GM19035 (cell line): ENCODE data around the gene ZBTB7A.

ENCODE experiments used
- ATAC-seq: cut with Tn5 transposase; IDR thresholded peaks from one replicate; pipeline ENCODE4 v1.9.1; 2021; ENCODE audit not compliant: unreplicated experiment

ZBTB7A gene

DNA sequence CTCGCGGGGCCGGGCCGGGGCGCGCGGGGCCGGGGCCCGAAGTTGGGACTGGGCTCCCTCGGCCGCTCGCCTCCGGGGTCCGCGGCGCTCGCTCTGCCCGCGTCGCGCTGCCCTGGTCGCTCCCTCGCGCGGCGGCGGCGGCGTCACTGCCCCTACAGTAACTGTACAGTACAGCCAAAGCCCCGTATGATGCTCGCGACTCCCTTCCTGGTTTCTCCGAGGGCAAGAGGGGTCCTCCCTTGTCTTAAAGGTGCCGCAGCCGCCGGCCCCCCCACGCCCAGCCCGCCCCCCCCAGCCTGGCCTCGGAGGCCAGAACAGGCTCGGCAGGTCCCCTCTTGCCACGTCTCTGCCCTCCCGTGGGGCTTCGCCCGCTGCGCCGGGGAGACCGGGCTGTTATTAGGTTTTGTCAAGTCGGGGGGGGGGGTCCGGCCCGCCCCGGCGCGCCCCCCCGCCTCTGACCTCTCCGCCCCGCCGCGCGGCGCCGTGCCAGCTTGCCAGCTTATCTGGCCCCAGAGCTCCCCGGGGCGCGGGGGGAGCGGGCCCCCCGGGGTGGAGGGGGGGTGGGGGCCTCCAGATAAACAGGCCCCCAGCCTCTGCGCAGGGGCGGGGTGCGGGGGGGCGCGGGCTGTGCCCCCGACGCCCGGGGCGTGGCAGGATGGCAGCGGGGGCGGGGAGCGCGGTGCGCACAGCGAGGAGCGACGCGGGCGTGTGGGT lies at the start of gene ZBTB7A:
TSS of gene ZBTB7A (minus strand) at position 218 of the 714 bp plus-strand sequence. CDS start 11,667 bp downstream, outside the sequence.
- ATAC-seq, result no peak

DNA sequence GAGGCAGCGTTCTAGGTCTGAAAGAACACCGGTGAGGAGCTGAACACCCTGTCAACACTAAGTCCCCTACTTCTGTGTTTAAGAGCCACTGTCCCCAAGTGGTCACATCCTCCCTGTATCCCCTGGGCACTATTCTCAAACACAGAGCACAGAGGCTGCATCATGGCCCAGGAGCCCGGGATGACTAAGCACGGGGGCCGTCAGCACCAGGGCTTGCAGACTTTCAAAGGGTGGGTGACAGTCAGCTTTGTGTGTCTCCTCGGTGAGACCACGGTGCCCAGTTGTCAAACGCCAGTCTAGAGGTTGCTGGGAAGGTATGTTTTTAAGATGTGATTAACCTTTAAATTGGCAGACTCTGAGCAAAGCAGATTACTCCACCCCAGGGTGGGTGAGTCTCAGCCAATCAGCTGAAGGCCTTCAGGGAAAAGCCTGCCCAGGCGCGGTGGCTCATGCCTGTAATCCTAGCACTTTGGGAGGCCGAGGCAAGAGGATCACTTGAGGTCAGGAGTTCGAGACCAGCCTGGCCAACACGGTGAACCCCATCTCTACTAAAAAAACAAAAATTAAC lies 49.2 kb upstream of the ZBTB7A start:
- ATAC-seq, result no peak

DNA sequence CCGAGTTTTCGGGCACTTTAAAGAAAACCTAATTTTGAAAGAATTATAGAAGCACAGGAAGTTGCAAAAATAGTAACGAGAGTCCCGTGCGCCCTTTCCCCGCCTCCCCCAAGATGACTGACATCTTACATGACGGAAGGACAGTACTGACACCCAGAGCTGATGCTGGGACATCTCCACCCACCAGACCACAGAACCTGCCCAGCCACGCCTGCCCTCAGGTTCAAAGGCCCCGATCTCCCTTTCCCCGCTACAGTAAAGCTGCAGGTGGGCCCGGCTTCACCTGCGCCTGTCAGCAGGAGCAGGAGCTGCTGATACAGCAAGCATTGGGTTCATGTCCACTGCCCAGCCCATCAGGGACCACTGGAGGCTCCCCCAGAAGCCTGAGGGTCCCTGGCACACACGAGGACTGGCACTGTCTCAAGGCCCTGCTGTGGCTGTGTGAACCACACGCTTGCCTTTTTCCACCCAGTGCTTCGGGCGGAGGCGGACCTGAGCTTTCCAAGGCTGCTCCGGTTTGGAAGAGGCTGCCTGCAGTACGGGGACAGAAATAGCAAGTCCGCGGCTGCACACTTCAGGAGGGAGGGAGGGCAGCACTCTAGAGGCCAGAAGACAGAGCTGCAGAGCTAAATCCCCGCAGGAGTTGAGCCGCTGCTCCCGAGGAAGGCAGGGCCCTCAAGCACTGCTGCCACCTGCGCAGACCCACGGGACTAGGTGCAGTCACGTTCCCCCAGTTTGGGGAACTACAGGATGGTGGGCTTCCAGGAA lies 48.5 kb upstream of the ZBTB7A start:
- ATAC-seq, result peak; percentile 88

DNA sequence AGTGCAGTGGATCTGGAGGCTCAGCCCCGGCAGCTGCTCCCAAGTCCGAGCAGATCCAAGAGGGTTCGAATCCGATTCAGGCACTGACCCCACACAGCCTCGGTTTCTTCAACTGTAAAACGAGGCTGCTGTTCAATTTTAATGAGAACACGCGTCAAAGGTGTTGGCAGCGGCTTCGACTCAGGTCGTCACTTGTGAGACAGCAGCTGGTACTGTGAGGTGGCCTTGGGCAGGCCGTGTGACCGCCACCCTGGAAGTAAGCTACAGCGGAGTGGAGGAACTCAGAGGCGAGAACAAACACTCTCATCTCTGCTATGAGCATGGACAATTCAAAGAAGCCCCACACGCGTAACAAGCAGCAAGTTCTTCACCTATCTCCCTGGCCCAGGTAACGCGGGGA lies 47.5 kb upstream of the ZBTB7A start:
- no peak for ATAC-seq

DNA sequence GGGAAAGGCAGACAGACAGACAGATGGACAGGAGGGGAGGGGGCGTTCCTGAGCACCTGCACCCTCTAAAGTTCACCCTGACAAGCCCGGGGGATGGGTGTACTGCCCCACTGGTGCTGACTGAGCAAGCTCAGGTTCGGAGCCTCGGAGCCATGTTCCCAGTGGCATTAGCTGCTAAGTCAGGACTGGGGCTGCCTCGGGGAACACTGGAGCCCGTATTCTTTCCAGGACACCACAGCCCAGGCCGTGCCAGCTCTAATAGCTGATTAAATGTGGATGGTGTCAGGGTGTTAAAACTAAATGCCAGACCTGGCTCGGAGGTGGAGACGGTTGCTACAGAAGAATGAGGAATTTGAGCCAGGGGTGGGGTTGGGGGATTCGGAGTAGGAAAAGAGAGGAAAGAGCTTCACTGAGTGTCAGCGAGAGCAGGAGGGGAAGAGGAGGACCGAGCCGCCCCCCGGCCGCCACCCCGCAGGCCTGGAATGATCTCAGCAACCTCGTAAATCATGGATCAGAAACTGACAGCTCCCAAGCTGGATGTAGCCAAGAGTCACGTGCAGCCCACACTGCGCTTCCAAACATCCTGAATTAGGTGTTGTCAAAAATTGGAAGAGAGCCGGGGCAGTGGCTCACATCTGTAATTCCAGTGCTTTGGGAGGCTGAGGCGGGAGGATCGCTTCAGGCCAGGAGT lies 46.8 kb upstream of the ZBTB7A start:
- no peak for ATAC-seq

DNA sequence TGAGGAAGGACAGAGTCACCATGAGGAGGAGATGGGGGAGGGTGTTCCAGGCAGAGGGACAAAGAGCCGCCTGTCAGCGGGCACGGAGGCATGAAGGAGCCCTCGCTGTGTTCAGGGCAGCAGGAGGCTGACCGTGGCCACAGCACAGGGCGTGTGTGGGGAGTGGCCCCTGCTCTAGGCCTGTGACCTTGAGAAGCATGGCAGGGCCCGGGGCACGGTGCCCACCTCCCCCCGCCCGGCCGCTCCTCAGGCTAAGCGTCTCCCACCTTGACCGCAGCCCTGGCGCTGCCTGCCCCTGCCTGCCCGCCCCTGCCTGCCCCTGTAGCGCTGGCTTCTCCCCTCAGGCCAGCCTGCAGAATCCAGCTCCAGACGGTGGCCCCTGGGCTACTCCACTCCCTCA lies 45.7 kb upstream of the ZBTB7A start:
- no peak for ATAC-seq

DNA sequence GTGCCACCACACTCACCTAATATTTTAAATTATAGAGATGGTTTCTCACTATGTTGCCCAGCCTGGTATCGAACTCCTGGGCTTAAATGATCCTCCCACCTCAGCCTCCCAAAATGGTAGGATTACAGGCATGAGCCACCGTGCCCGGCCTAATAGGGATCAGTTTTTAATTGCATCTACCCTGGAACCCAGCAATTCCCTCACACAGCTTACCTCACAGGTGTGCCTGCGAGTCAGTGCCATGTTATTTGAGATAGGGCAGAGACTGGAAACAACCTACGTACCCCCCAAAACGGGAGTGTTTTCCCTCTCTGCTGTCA lies 42.9 kb upstream of the ZBTB7A start:
- ATAC-seq, result no peak

DNA sequence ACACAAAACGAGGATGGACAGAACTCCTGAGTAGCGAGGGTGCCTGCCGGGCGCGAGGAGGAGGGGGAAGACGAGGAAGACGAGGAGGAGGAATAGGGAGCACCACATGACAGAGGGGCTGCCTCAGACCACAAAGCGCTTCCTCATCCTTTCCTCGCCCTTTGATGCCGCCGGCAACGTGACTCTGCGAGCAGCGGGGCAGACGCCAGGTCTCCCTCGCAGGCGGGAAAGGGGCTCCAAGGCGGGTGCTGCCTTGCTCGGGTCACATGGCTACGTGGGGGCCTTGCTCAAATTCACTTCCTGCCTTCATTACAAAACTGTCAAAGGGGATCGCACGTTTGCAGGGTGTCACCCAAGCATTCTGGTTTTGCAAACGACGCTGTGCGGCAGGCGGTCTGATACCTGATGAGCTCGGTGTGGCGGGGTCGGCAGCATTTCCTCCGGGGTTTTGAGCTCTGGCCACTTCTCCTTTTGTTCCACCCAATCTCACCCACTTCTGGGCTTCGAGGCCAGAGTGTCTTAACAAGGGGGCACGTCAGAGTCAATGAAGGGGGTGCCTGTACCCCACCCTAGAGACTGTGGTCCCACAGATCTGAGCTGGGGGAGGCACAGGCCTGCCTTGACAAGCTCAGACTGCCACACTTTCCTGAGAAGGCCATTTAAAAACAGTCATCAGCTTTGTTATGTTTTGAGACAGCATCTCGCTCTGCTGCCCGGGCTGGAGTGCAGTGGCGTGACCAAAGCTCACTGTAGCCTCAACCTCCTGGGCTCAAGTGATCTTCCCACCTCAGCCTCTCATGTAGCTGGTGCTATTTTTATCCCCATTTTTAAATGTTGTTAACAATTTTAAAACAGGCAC lies 42.3 kb upstream of the ZBTB7A start:
- peak; percentile 68 for ATAC-seq

DNA sequence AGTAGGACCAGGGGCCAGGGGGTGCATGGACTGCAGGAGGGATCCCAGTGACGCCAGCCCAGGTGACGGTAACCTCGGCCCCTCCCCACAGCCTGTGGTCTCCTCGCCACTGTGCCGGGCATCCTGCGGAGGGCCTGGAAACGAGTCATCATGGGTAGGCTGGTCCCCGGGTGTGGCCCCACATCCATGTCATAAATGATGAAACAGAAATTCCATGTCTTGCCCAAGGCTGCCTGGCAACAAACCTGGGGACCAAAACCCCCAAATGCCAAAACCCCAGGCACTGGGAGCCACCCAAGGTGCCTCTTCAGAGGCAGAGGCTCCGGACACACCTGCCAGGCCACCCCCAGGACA lies 36.4 kb upstream of the ZBTB7A start:
- no peak for ATAC-seq

DNA sequence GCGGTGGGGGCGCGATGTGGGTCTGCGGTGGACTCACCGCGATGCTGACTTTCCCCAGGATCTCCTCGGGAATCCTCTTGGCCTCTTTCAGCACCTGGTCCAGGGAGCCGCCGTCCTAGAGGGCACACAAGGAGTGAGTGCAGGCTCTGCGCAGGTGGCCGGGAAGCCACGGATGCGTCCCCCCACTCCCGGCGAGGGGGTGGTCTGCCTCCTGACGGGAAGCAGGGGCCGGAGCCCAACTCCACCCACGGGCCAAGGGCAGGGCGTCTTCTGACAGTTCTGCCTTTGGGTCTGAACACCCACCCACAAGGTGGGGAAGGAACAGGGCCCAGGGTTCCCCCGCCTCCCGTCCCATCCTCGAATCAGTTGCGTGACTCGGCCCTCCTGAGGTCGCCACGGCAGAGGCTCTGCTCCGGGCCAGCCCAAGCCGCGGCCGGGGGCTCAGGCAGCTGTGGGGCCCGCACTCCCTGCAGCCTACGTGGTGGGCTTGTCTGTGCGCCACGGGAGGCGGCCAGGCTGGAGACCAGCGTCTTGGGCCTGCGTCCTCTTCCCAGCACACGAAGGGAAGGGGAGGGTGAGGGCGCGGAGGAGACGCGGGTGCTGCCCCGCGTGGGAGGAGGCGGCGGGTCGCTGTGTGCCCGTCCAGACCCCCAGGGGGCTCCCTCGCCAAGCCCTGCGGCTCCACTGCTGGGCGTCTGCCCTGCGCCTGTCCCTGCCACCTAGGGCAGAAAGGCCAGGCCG lies 35.8 kb upstream of the ZBTB7A start:
- no peak for ATAC-seq

DNA sequence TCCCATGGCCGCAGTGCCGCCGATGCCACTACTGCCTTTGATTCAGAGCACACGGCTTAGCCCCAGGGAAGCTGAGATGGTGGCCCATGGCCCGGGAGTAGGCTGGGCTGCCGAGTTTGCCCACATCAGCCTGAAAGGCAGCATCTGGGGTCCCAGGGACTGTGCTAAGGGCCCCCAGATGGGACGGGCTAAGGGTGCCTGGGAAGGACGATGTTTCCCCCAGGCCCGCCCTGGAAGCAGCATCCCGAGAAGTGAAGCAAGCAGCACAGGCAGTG lies 34.7 kb upstream of the ZBTB7A start:
- no peak for ATAC-seq

DNA sequence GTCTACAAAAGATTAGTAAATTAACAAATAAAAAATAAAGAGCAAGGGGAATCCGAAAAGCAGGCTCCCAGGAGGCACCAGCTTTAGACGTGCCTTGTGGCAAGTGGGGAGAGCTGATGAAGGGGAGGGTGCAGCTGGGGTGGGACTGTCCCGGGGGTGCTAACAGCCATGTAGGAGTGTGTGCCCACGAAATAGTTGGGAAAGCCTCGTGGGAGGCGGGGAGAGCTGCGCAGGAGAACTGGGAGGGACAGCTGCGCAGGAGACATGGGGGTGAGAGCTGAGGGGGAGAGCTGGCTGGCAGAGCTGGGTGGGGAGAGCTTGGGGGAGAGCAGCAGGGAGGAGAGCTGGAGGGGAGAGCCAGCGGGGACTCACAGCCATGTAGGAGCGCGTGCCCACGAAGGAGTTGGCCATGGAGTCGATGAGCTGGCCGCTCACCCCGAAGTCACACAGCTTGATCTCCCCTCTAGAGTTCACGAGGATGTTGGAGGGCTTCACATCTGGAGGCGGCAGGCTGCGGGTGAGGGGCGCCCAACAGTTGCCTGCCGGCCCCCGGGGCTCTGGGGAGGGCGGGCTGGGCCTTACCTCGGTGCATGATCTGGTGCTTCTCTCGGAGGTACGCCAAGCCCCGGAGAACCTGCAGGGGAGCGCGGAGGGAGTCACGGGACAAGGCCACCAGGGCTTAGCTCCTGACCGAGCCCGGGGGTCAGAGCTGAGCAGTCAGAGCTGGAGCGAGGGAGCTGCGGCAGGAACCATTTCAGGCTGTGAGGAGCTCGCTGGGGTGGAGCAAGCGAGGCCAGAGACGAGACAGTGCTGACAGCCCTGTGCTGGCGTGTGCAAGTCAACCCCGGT lies 34.2 kb upstream of the ZBTB7A start:
- no peak for ATAC-seq

DNA sequence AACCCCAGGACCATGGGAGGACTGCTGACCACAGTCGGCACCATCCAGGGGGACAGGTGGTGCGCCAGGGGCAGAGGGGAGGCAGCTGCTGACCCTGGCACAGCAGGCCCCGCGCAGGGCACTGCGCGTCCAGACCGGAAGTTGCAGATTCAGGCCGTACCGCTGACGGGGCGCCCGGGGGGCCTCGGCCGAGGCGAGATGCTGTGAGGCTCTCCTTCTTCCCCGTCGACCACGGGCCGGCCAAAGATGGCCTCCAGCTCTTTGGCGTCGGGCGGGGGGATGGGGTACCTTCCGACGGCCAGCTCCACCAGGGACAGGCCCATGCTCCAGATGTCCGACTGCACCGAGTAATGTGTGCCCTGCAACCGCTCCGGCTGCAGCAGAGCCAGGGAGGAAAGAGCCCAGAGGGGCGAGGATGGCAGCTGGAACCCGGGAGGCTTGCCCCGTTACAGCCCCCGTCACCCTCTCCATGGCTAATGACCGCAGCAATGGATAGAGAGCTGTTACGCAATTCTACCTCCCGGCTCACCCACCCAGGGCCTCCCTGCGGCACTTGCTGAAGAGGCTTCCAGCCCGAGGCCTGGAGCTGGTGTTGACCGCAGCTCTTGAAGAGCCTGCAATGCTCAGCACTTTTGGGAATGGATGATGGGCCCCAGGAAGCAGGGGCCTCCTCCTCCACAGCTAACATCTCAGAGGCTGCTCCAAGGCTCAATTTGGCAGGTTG lies 32.5 kb upstream of the ZBTB7A start:
- no peak for ATAC-seq

DNA sequence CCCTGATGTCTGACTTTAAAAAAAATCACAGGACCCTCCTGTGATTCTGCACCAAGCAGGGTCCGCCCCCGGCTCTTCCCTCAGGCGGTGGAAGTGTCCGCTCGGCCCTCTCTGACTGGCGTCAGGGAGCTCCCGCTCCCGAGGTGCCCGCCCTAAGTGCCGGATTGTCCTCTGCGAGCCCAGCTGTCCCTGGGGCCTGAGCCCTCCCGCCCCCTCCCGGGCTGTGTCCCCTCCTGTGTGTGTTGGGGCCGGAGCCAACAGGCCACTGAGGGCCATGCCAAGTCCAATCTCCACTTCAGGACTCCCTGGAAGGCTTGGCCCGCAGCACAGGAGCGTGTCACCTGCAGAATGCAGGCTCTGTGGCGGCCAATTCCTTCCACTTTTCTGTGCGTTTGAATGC lies 31.8 kb upstream of the ZBTB7A start:
- no peak for ATAC-seq

DNA sequence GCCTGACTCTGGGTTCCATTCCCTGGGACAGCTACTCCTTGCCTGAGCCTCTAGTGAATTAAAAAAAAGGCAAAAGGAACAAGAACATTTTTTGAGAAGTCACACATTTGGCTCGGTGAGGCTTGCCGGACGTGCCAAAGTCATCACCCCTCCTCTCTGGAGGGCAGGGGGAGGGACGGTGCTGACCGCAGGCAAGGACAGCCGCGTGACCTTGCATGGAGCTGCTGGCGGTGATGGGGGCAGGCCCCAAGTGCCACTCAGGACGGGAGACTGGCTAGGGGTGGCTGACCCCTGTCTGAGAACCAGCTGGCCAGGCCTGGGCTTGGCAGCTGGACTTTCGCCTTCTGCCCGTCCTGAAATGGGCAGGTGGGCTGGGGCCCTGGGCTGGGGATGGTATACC lies 30.8 kb upstream of the ZBTB7A start:
- ATAC-seq, result no peak

DNA sequence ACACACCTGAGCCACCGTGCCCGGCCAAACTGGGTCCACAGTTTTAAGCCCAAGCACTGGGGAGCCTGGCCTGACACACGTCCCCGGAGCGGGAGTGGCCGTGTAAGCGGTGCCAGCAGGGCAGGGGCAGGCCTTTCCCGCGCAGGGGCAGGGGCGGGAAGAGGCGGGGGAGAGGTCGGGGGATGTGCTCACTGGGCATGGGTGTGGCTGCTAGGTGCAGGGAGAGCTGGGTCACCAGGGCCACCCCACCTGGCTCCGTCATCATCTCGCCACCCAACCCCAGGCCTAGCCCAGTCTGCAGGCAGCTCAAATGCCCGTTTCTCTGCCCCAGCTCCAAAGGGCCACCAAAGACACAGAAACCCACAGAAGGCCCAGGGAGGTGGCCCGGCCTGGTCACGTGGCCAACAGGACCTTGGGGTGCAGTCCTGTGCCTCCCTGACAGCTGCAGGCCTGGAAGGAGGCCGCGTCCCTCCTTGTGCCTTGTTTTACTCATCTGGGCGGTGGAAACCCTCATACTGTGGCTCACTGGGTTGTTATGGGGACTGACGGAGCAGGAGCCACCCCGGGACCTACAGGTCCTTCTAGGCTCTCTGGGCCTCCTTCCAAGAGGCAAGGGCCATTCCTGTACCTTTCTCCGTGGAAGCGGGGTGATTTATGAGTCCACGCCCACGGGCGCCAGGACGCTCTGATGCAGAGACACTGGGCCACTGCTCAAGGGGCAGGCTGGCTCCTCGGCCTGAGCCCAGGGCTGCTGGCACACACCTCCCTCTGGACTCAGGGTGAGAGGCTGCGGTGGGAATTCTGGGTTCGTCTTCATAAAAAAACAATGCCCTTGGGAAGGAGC lies 29.6 kb upstream of the ZBTB7A start:
- ATAC-seq, result no peak

DNA sequence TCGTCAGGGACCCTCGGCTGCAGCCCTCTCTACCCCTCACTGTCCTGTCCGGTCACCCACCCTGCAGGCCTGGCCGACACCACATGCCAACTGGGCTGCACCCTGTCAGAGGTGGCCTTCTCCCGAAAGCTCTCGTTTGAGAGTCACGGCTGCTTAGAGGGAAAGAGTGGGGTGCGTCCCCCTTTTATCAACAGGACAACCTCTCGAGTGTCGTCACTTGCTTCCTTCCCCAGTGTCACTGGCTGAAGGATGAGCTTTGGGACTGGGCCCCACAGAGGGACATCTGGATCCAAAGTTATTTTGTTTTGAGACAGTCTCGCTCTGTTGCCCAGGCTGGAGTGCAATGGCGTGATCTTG lies 28.8 kb upstream of the ZBTB7A start:
- ATAC-seq, result no peak
